Measurements from ENCODE around the gene CYP39A1. TPM values are rescaled to one million over a fixed set of nuclear protein-coding genes. Genes with fewer than 3 reads are reported as not detected.

The CYP39A1 gene
- total RNA-seq, 2 experiments from 2014 or later: not detected

DNA sequence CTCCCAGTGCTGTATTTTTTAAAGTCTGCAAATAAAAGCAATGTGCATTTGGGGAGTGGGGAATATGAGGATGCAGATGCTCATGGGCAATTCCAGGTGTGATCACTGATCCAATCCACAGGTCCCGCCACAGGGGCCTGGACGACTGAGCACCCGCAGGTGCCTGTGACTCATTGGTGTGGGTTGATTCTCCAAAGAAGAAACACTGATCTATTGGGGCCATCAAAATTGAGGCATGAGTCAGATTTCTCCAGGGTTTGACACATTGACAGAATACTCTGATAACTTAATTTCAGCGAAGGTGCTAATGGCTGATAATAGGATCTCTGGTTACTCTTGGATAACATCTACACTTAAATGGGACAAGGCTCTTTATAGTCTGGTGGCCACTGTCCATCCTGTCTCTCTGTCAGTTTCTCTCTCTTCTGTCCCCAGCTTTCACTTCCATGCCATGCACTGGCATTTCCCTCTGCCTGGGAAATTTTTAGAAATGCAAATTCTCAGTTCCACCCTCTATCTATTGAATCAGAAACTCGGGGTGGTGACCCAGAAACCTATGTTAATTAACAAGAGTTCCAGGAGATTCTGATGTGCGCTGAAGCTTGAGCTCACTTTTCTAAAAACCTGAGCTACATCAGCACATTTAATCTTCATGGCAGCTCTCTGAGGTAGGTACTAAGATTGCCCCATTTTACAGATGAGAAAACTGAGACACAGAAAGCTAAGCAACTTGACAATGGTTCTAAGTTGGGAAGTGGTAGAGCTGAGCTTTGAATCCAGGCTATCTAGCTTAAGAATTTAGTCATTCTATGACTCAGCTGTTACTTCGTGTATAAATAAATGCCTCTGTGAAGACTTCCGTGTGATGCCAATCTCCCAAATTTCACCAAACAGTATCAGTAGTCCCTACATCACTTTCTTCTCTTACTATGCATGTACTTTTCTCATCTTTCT lies 151.2 kb downstream of the CYP39A1 start:
- peaks cover 0 to 13% of the 10 kb centered on the region in 2 experiments for H3K27me3 ChIP-seq (ENCODE audit: control insufficient read depth in 1 of 2, insufficient read depth in 2 of 2, low read length in 2 of 2)
- CTCF ChIA-PET: interaction anchor here (1.0 kb wide), 1 partner anchor 9 kb away, joined by 3 read pairs; no protein-coding TSS in a partner anchor
- POLR2A ChIA-PET: no interaction called here
- peaks cover 0 to 2% of the 10 kb centered on the region in 2 experiments for H3K9me3 ChIP-seq (ENCODE audit: control insufficient read depth in 1 of 2, insufficient read depth in 1 of 2, low read length in 2 of 2)
- ATAC-seq (ENCODE audit: poor library complexity): no peak
- Mint-ChIP-seq H3K27ac (no peak overlapping the region), H3K27me3 (peaks cover 36% of the 10 kb centered on the region), H3K9me3 (no peaks in the 10 kb centered on the region), H3K4me1 (ENCODE audit: low read depth) (no peaks in the 10 kb centered on the region), H3K36me3 (ENCODE audit: low read depth) (no peaks in the 10 kb centered on the region), H3K4me3 (no peak overlapping the region)
- no peak for DNase-seq
- H3K27ac ChIP-seq (ENCODE audit: low read depth in 1 of 2, low read length in 2 of 2): no peak overlapping the region
- intact Hi-C loops (cut with DNase I, micrococcal nuclease): no loop called here
- TF ChIP-seq, protein P1, sequence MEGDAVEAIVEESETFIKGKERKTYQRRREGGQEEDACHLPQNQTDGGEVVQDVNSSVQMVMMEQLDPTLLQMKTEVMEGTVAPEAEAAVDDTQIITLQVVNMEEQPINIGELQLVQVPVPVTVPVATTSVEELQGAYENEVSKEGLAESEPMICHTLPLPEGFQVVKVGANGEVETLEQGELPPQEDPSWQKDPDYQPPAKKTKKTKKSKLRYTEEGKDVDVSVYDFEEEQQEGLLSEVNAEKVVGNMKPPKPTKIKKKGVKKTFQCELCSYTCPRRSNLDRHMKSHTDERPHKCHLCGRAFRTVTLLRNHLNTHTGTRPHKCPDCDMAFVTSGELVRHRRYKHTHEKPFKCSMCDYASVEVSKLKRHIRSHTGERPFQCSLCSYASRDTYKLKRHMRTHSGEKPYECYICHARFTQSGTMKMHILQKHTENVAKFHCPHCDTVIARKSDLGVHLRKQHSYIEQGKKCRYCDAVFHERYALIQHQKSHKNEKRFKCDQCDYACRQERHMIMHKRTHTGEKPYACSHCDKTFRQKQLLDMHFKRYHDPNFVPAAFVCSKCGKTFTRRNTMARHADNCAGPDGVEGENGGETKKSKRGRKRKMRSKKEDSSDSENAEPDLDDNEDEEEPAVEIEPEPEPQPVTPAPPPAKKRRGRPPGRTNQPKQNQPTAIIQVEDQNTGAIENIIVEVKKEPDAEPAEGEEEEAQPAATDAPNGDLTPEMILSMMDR (IDR thresholded peaks at IDR 0.05): no peak
- H3K36me3 ChIP-seq (ENCODE audit: insufficient read depth, low read length): no peaks in the 10 kb centered on the region
- no peaks in the 10 kb centered on the region for H3K4me1 ChIP-seq (ENCODE audit: insufficient read depth, low read length)
- H3K4me3 ChIP-seq (ENCODE audit: low read length): no peak overlapping the region

DNA sequence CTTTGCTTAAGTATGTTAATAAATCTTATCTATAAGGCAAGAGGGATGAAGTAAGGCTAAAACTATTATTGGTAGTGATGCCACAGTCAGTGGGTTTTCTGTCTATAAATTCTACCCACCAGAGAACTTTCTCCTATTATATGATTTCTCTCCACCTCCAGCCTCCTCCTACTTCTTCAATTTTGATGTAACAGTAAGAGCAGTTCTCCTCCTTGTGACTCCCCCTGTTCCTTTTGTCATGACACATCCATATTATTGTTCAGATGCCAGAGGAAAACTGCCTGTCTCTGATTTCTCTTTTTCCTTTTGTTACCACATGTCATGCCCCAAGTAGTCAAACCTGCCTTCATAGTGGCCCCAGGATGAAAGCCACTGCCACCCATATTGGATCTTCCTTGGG lies 152.2 kb downstream of the CYP39A1 start:
- H3K27ac Mint-ChIP-seq: no peak overlapping the region
- H3K27me3 Mint-ChIP-seq: peaks cover 40% of the 10 kb centered on the region
- no peak for ATAC-seq (ENCODE audit: poor library complexity)
- no peak for DNase-seq
- Histone ChIP-seq H3K36me3 (ENCODE audit: insufficient read depth, low read length) (no peaks in the 10 kb centered on the region), H3K4me1 (ENCODE audit: insufficient read depth, low read length) (no peaks in the 10 kb centered on the region), H3K9me3 (ENCODE audit: control insufficient read depth in 1 of 2, insufficient read depth in 1 of 2, low read length in 2 of 2) (peaks cover 0 to 3% of the 10 kb centered on the region in 2 experiments), H3K27me3 (ENCODE audit: control insufficient read depth in 1 of 2, insufficient read depth in 2 of 2, low read length in 2 of 2) (peaks cover 0 to 16% of the 10 kb centered on the region in 2 experiments), H3K27ac (ENCODE audit: low read depth in 1 of 2, low read length in 2 of 2) (no peak overlapping the region), H3K4me3 (ENCODE audit: low read length) (no peak overlapping the region)
- H3K4me3 Mint-ChIP-seq: no peak overlapping the region
- H3K4me1 Mint-ChIP-seq (ENCODE audit: low read depth): no peaks in the 10 kb centered on the region
- ChIA-PET POLR2A (no interaction called here), CTCF (no interaction called here)
- intact Hi-C loops (cut with DNase I, micrococcal nuclease): no loop called here
- H3K36me3 Mint-ChIP-seq (ENCODE audit: low read depth): no peaks in the 10 kb centered on the region
- TF ChIP-seq, protein P1 (IDR thresholded peaks at IDR 0.05): no peak
- no peaks in the 10 kb centered on the region for H3K9me3 Mint-ChIP-seq

Other genes with a start within 250 kb of the CYP39A1 start
- not detected for gene RCAN2, start 161.4 kb downstream of the CYP39A1 start, total RNA-seq
- 1 to 10 TPM; 1.2 to 1.5 TPM for gene SLC25A27, start 157 bp upstream of the CYP39A1 start, total RNA-seq
- gene TDRD6, start 35.1 kb upstream of the CYP39A1 start, total RNA-seq: not detected
- gene PLA2G7, start 82.6 kb upstream of the CYP39A1 start, total RNA-seq: not detected
- gene ANKRD66, start 94.1 kb upstream of the CYP39A1 start, total RNA-seq: not detected
- not detected for gene MEP1A, start 140.6 kb upstream of the CYP39A1 start, total RNA-seq